T-cell (primary cell): ENCODE data around the gene C19orf38. TPM values are rescaled to one million over a fixed set of nuclear protein-coding genes. Genes with fewer than 3 reads are reported as not detected.
A peak's percentile ranks its signal among the peaks of the same experiment; 100 is the strongest.
"Not testable (repeated sequence)": the region's sequence is repeated elsewhere in the genome, so short reads cannot be mapped to it uniquely, and the experiment has no call there.

Experiments used
- ATAC-seq, 4 experiments: fragments of 200-7000 bp in 3 of 4; fragments of 150-1000 bp in 1 of 4; cut with Tn5 transposase; replicated peaks in 1 of 4; 1 replicate in 3 of 4; 2 replicates in 1 of 4; pipeline ENCODE4 v1.10.0; 2021; ENCODE audit warnings: moderate library complexity in 3 of 4, mild to moderate bottlenecking in 2 of 4, moderate number of reproducible peaks in 1 of 4
- CTCF ChIA-PET, 2 donors: fragments of 300-600 bp; sonication (Branson Sonifier 250); formaldehyde crosslinking; loops; one replicate each; lab custom pipeline; 2022; ENCODE audit warnings: antibody characterized with exemption in 2 of 2; lab: Charles Lee
- POLR2A ChIA-PET, 2 donors: fragments of 300-600 bp; sonication (Branson Sonifier 250); formaldehyde crosslinking; loops; one replicate each; lab custom pipeline; 2022; ENCODE audit warnings: antibody characterized with exemption in 2 of 2; lab: Charles Lee
- DNase-seq, 35 experiments: peaks; one replicate each; pipeline versions ENCODE4 v3.0.0 to v3.0.0-alpha.2; 2013 to 2023
- H3K27ac ChIP-seq: one replicate; pipeline ENCODE4 v1.5.1; 2013; ENCODE audit warnings: low read length
- H3K27me3 ChIP-seq, 2 experiments: replicated peaks in 1 of 2; 1 replicate in 1 of 2; 2 replicates in 1 of 2; pipeline versions ENCODE4 v1.6.1 to v1.7.0; 2013; ENCODE audit warnings: low read length in 1 of 2, mixed read lengths in 1 of 2; ENCODE audit not compliant: control insufficient read depth in 2 of 2, insufficient read depth in 2 of 2; ENCODE audit errors: extremely low read depth in 1 of 2
- H3K36me3 ChIP-seq, 2 donors: 1 replicate in 1 of 2; 2 replicates in 1 of 2; pipeline versions ENCODE4 v1.6.1 to v1.7.0; 2013; ENCODE audit warnings: low read length in 1 of 2; ENCODE audit not compliant: control insufficient read depth in 2 of 2, insufficient read depth in 1 of 2; ENCODE audit errors: extremely low read depth in 1 of 2
- H3K4me1 ChIP-seq, 2 experiments: 1 replicate in 1 of 2; 2 replicates in 1 of 2; pipeline versions ENCODE4 v1.6.1 to v1.7.0; 2013; ENCODE audit warnings: low read length in 2 of 2, mixed read lengths in 1 of 2; ENCODE audit not compliant: insufficient read depth in 2 of 2, control insufficient read depth in 1 of 2; ENCODE audit errors: extremely low read depth in 1 of 2
- H3K4me3 ChIP-seq, 2 donors: 1 replicate in 1 of 2; 2 replicates in 1 of 2; pipeline versions ENCODE4 v1.5.1 to v1.7.0; 2013; ENCODE audit warnings: mild to moderate bottlenecking in 2 of 2, low read length in 1 of 2, moderate library complexity in 1 of 2; ENCODE audit not compliant: control insufficient read depth in 1 of 2; ENCODE audit errors: extremely low read depth in 1 of 2
- H3K9me3 ChIP-seq: 2 replicates; pipeline ENCODE4 v1.7.0; 2013
- H3K27ac Mint-ChIP-seq, 2 donors: one replicate each; pipeline ENCODE4 v1.8.0; 2020 to 2021; ENCODE audit warnings: mild to moderate bottlenecking in 2 of 2, mixed read lengths in 2 of 2
- H3K27me3 Mint-ChIP-seq, 2 donors: one replicate each; pipeline ENCODE4 v1.8.0; 2021 to 2022; ENCODE audit warnings: mixed read lengths in 2 of 2
- H3K36me3 Mint-ChIP-seq: one replicate; pipeline ENCODE4 v1.8.0; 2021; ENCODE audit warnings: mixed read lengths
- H3K4me1 Mint-ChIP-seq, 3 donors: one replicate each; pipeline ENCODE4 v1.8.0; 2020 to 2022; ENCODE audit warnings: mixed read lengths in 3 of 3, mild to moderate bottlenecking in 1 of 3
- H3K4me3 Mint-ChIP-seq, 3 donors: one replicate each; pipeline ENCODE4 v1.8.0; 2020 to 2022; ENCODE audit warnings: mild to moderate bottlenecking in 3 of 3, mixed read lengths in 3 of 3, moderate library complexity in 3 of 3
- H3K9me3 Mint-ChIP-seq, 3 donors: one replicate each; pipeline ENCODE4 v1.8.0; 2020 to 2022; ENCODE audit warnings: mixed read lengths in 3 of 3
- WGBS: methylation state at CpG from one replicate; pipeline ENCODE4 v1.1.5; 2013; ENCODE audit warnings: missing lambda C conversion rate; ENCODE audit not compliant: insufficient coverage; 5-methylcytosine and 5-hydroxymethylcytosine counted together
- total RNA-seq, 35 experiments: library from RNA in 6 of 35; stranded (reverse) in 6 of 35; fragments of 120-200 nt in 1 of 35; gene quantifications; one replicate each; pipeline versions ENCODE4 v1.2.1 to v1.2.4 and lab custom pipeline; 2013 to 2026

The C19orf38 gene
- total RNA-seq, 5 donors from 2014 or later (not counting 1 experiment from before 2014, with no cell fraction given) = 0.51 to 1.8 (median 1.0) TPM

GRCh38 chr19:10835089-10835753 is 13.0 kb upstream of the C19orf38 start:
- ATAC-seq (no peak), DNase-seq (peak in 6 of 35 experiments; percentile 18 to 97 (median 58))
- peak overlapping the region in 1 of 2 donors; percentile 95 for H3K4me3 ChIP-seq
- Mint-ChIP-seq H3K36me3 (peaks cover 4% of the 10 kb centered on the region), H3K9me3 (peaks cover 0 to 10% (median 3%) of the 10 kb centered on the region in 3 donors), H3K27ac (peak overlapping the region; percentile 99 to 100), H3K27me3 (no peaks in the 10 kb centered on the region), H3K4me1 (peaks cover 12 to 17% (median 16%) of the 10 kb centered on the region in 3 donors), H3K4me3 (peak overlapping the region; percentile 97 to 99 (median 98))
- CTCF ChIA-PET = interaction anchor here (0.5 to 2.4 kb wide), 5 partner anchors 9 to 117 kb away, joined by 3 to 33 read pairs (median 7); partner anchors contain the start of gene DNM2 (in 1 of the 2)
- H3K4me1 ChIP-seq = peaks cover 2 to 25% of the 10 kb centered on the region in 2 experiments
- H3K27me3 ChIP-seq = no peaks in the 10 kb centered on the region
- peak overlapping the region; percentile 97 for H3K27ac ChIP-seq
- no peaks in the 10 kb centered on the region for H3K9me3 ChIP-seq
- 65% methylated on average over 25 of the region's 32 CpGs for WGBS
- POLR2A ChIA-PET = interaction anchor here in 1 of 2 donors (0.9 kb wide), 1 partner anchor 37 kb away, joined by 3 read pairs; no protein-coding TSS in a partner anchor
- H3K36me3 ChIP-seq = peaks cover 4 to 18% of the 10 kb centered on the region in 2 donors

GRCh38 chr19:10835754-10836478 is 12.3 kb upstream of the C19orf38 start, which contains the start of gene TMED1:
Gene TMED1 (minus strand): TSS chr19:10836212. CDS start chr19:10836191, 21 bp downstream.
- Mint-ChIP-seq H3K36me3 (peaks cover 4% of the 10 kb centered on the region), H3K9me3 (peaks cover 0 to 10% (median 3%) of the 10 kb centered on the region in 3 donors), H3K27ac (peak within 1 kb of the TSS; percentile 99 to 100), H3K4me1 (peaks cover 12 to 17% (median 16%) of the 10 kb centered on the region in 3 donors), H3K27me3 (no peaks in the 10 kb centered on the region), H3K4me3 (peak within 1 kb of the TSS; percentile 97 to 99 (median 98))
- peak within 1 kb of the TSS; percentile 76 to 95 for H3K4me3 ChIP-seq
- WGBS = under 1% methylated on average over 46 of the region's 50 CpGs
- peak within 1 kb of the TSS; percentile 97 for H3K27ac ChIP-seq
- POLR2A ChIA-PET = interaction anchor here in 1 of 2 donors (0.5 to 0.9 kb wide), 5 partner anchors 36 to 135 kb away, joined by 3 to 5 read pairs (median 4); partner anchors contain the start of gene QTRT1
- no peaks in the 10 kb centered on the region for H3K27me3 ChIP-seq
- ATAC-seq = peak; percentile 87 to 92 (median 90)
- CTCF ChIA-PET = interaction anchor here in 1 of 2 donors (0.6 to 2.4 kb wide), 8 partner anchors 21 to 136 kb away, joined by 3 to 33 read pairs (median 6); partner anchors contain the start of gene DNM2
- peak; percentile 85 to 98 (median 94) for DNase-seq
- H3K9me3 ChIP-seq = no peaks in the 10 kb centered on the region
- H3K4me1 ChIP-seq = peaks cover 2 to 25% of the 10 kb centered on the region in 2 experiments
- peaks cover 4 to 16% of the 10 kb centered on the region in 2 donors for H3K36me3 ChIP-seq

- Mint-ChIP-seq H3K4me3 (peak overlapping the region; percentile 97 to 99 (median 98)), H3K9me3 (peaks cover 0 to 10% (median 3%) of the 10 kb centered on the region in 3 donors), H3K4me1 (peaks cover 12 to 17% (median 16%) of the 10 kb centered on the region in 3 donors), H3K27ac (peak overlapping the region; percentile 99 to 100), H3K27me3 (no peaks in the 10 kb centered on the region), H3K36me3 (peaks cover 4% of the 10 kb centered on the region)
- ChIA-PET CTCF (interaction anchor here (0.7 to 2.4 kb wide), 12 partner anchors 20 to 716 kb away, joined by 3 to 33 read pairs (median 6); partner anchors contain the start of gene DNM2 (in 1 of the 2)), POLR2A (interaction anchor here (0.5 to 1.0 kb wide), 3 partner anchors 20 to 134 kb away, joined by 3 to 5 read pairs (median 4); no protein-coding TSS in a partner anchor)
- no peaks in the 10 kb centered on the region for H3K9me3 ChIP-seq
- DNase-seq = peak in 22 of 35 experiments; percentile 61 to 81 (median 71)
- H3K4me1 ChIP-seq = peaks cover 2 to 25% of the 10 kb centered on the region in 2 experiments
- peak; percentile 33 to 44 (median 42) for ATAC-seq
- 28% methylated on average over 32 of the region's 38 CpGs for WGBS
- H3K27ac ChIP-seq = peak overlapping the region; percentile 97
- H3K4me3 ChIP-seq = peak overlapping the region; percentile 76 to 95
- H3K36me3 ChIP-seq = peaks cover 4 to 16% of the 10 kb centered on the region in 2 donors
- H3K27me3 ChIP-seq = no peaks in the 10 kb centered on the region
Measured at GRCh38 chr19:10836479-10837330, 11.5 kb upstream of the C19orf38 start.

GRCh38 chr19:10837649-10838048 is 10.6 kb upstream of the C19orf38 start:
- CTCF ChIA-PET = interaction anchor here in 1 of 2 donors (2.4 kb wide), 1 partner anchor 27 kb away, joined by 31 read pairs; no protein-coding TSS in a partner anchor
- POLR2A ChIA-PET = interaction anchor here in 1 of 2 donors (1.0 kb wide), 1 partner anchor 19 kb away, joined by 3 read pairs; no protein-coding TSS in a partner anchor
- not testable (repeated sequence) for ATAC-seq, H3K9me3 ChIP-seq, H3K36me3 ChIP-seq, H3K27me3 ChIP-seq, DNase-seq, H3K36me3 Mint-ChIP-seq, H3K4me3 Mint-ChIP-seq, H3K27me3 Mint-ChIP-seq, H3K4me3 ChIP-seq, H3K27ac Mint-ChIP-seq, H3K27ac ChIP-seq
- H3K4me1 ChIP-seq = peaks cover 2 to 25% of the 10 kb centered on the region in 2 experiments
- H3K4me1 Mint-ChIP-seq = peaks cover 12 to 17% (median 16%) of the 10 kb centered on the region in 3 donors
- peaks cover 0 to 10% (median 3%) of the 10 kb centered on the region in 3 donors for H3K9me3 Mint-ChIP-seq
- 96% methylated on average over 5 of the region's 7 CpGs for WGBS

GRCh38 chr19:10838377-10838776 is 9.8 kb upstream of the C19orf38 start:
- Histone ChIP-seq H3K27me3 (no peaks in the 10 kb centered on the region), H3K36me3 (peaks cover 0 to 3% of the 10 kb centered on the region in 2 donors), H3K4me3 (no peak overlapping the region), H3K4me1 (peaks cover 2 to 25% of the 10 kb centered on the region in 2 experiments), H3K9me3 (no peaks in the 10 kb centered on the region), H3K27ac (no peak overlapping the region)
- Mint-ChIP-seq H3K4me3 (no peak overlapping the region), H3K36me3 (peaks cover 4% of the 10 kb centered on the region), H3K4me1 (peaks cover 12 to 17% (median 16%) of the 10 kb centered on the region in 3 donors), H3K27ac (no peak overlapping the region), H3K27me3 (no peaks in the 10 kb centered on the region), H3K9me3 (peaks cover 0 to 10% (median 3%) of the 10 kb centered on the region in 3 donors)
- ATAC-seq (no peak), DNase-seq (no peak)
- WGBS = 95% methylated on average over 4 of the region's 11 CpGs
- ChIA-PET POLR2A (no interaction called here), CTCF (no interaction called here)
